T47D (cell line): Measurements from ENCODE around the gene CNNM1.

ENCODE experiments used
- DNase-seq, 2 experiments: peaks; one replicate each; pipeline versions ENCODE4 v3.0.0 to v3.0.0-alpha.2; 2011 to 2012; ENCODE audit warnings: low read depth in 1 of 2, low spot score in 1 of 2
- JUND ChIP-seq: IDR thresholded peaks from 2 replicates; pipeline ENCODE4 v1.6.1; 2012; ENCODE audit warnings: low read depth
- in situ Hi-C: cut with HindIII; loops from 2 replicates; pipeline ENCODE4 v1.10.0; 2016; ENCODE audit warnings: low sequenced_read_pairs, low pct_unique_long_range_greater_than_20kb

The CNNM1 gene

GRCh38 chr10:99365736-99366135 is 36.6 kb downstream of the CNNM1 start:
- no peak for DNase-seq
- no peak for TF ChIP-seq JUND
- in situ Hi-C loops, result no loop called here

GRCh38 chr10:99366666-99367065 is 37.5 kb downstream of the CNNM1 start:
- in situ Hi-C loops, result no loop called here
- no peak for TF ChIP-seq JUND
- no peak for DNase-seq

- no peak for TF ChIP-seq JUND
- no peak for DNase-seq
- in situ Hi-C loops, result no loop called here
These were observed 39.5 kb downstream of the CNNM1 start for GRCh38 chr10:99368646-99369045.

GRCh38 chr10:99369126-99369525 is 40.0 kb downstream of the CNNM1 start:
- in situ Hi-C loops, result no loop called here
- no peak for DNase-seq
- TF ChIP-seq JUND, result no peak

- TF ChIP-seq JUND, result no peak
- in situ Hi-C loops, result no loop called here
- DNase-seq, result no peak
These were observed 40.4 kb downstream of the CNNM1 start for GRCh38 chr10:99369551-99369950.

- no peak for TF ChIP-seq JUND
- in situ Hi-C loops, result no loop called here
- peak; percentile 51 to 77 for DNase-seq
These were observed 41.8 kb downstream of the CNNM1 start for GRCh38 chr10:99370993-99371392.

- no peak for DNase-seq
- in situ Hi-C loops, result no loop called here
- TF ChIP-seq JUND, result no peak
These were observed 43.6 kb downstream of the CNNM1 start for GRCh38 chr10:99372546-99373271.

GRCh38 chr10:99374526-99374925 is 45.4 kb downstream of the CNNM1 start:
- in situ Hi-C loops, result no loop called here
- DNase-seq, result no peak
- TF ChIP-seq JUND, result no peak

GRCh38 chr10:99374972-99375371 is 45.8 kb downstream of the CNNM1 start:
- no peak for TF ChIP-seq JUND
- in situ Hi-C loops, result no loop called here
- no peak for DNase-seq

GRCh38 chr10:99375426-99375825 is 46.3 kb downstream of the CNNM1 start:
- in situ Hi-C loops, result no loop called here
- no peak for TF ChIP-seq JUND

GRCh38 chr10:99382176-99382575 is 53.0 kb downstream of the CNNM1 start:
- no peak for TF ChIP-seq JUND
- no peak for DNase-seq
- in situ Hi-C loops, result no loop called here

More at GRCh38 chr10:99375426-99375825, 46.3 kb downstream of the CNNM1 start:
- no peak for DNase-seq

GRCh38 chr10:99387071-99387470 is 57.9 kb downstream of the CNNM1 start:
- DNase-seq, result no peak
- no peak for TF ChIP-seq JUND
- in situ Hi-C loops, result no loop called here

- TF ChIP-seq JUND, result no peak
- DNase-seq, result no peak
- in situ Hi-C loops, result no loop called here
These were observed 58.4 kb downstream of the CNNM1 start for GRCh38 chr10:99387541-99387940.
